Stimulated activated CD8-positive, alpha-beta memory T cell treated with anti-CD3 and anti-CD28 coated beads, Interleukin-15, amount 100 ng/mL, for 24 hours (primary cell): ENCODE results near the gene KIAA0040.
A peak's percentile ranks its signal among the peaks of the same experiment; 100 is the strongest.

Experiments
- DNase-seq: peaks from one replicate; pipeline ENCODE4 v3.0.0-alpha.2; 2020; ENCODE audit warnings: low read depth

KIAA0040 gene

GRCh38 chr1:175192630-175193526 is at the start of gene KIAA0040:
KIAA0040 (minus strand) TSS chr1:175192776; CDS start chr1:175161013, 31,763 bp downstream.
- DNase-seq = peak; percentile 29

GRCh38 chr1:175237389-175237788 is 44.8 kb upstream of the KIAA0040 start:
- no peak for DNase-seq

GRCh38 chr1:175234639-175235038 is 42.1 kb upstream of the KIAA0040 start:
- DNase-seq = no peak

GRCh38 chr1:175232335-175232734 is 39.8 kb upstream of the KIAA0040 start:
- no peak for DNase-seq

GRCh38 chr1:175225805-175226129 is 33.2 kb upstream of the KIAA0040 start:
- no peak for DNase-seq

GRCh38 chr1:175222296-175222938 is 29.8 kb upstream of the KIAA0040 start:
- no peak for DNase-seq

- DNase-seq = no peak
These were observed 29.1 kb upstream of the KIAA0040 start for GRCh38 chr1:175221557-175222175.

GRCh38 chr1:175220853-175221556 is 28.4 kb upstream of the KIAA0040 start:
- DNase-seq = no peak

- no peak for DNase-seq
These were observed 27.2 kb upstream of the KIAA0040 start for GRCh38 chr1:175219774-175220173.

- DNase-seq = no peak
These were observed 26.3 kb upstream of the KIAA0040 start for GRCh38 chr1:175218786-175219434.

- DNase-seq = no peak
These were observed 25.4 kb upstream of the KIAA0040 start for GRCh38 chr1:175217721-175218531.

GRCh38 chr1:175216444-175216843 is 23.9 kb upstream of the KIAA0040 start:
- DNase-seq = no peak

GRCh38 chr1:175211656-175212055 is 19.1 kb upstream of the KIAA0040 start:
- DNase-seq = no peak

- no peak for DNase-seq
These were observed 18.2 kb upstream of the KIAA0040 start for GRCh38 chr1:175210744-175211143.

GRCh38 chr1:175209493-175209921 is 16.9 kb upstream of the KIAA0040 start:
- no peak for DNase-seq

GRCh38 chr1:175208773-175209492 is 16.4 kb upstream of the KIAA0040 start:
- peak; percentile 6 for DNase-seq

- no peak for DNase-seq
These were observed 15.4 kb upstream of the KIAA0040 start for GRCh38 chr1:175207971-175208370.

GRCh38 chr1:175206687-175207086 is 14.1 kb upstream of the KIAA0040 start:
- no peak for DNase-seq

- no peak for DNase-seq
These were observed 11.8 kb upstream of the KIAA0040 start for GRCh38 chr1:175204330-175204729.

- DNase-seq = no peak
These were observed 11.0 kb upstream of the KIAA0040 start for GRCh38 chr1:175203570-175204068.
